GM21529 (cell line): Measurements from ENCODE around the gene PREX1.

Experiments
- ATAC-seq: cut with Tn5 transposase; IDR thresholded peaks from one replicate; pipeline ENCODE4 v1.9.1; 2021; ENCODE audit not compliant: unreplicated experiment

Gene PREX1

GRCh38 chr20:48644286-48644828, 183.4 kb downstream of the PREX1 start:
- ATAC-seq = no peak

- ATAC-seq = no peak
Measured at GRCh38 chr20:48642105-48642880, 185.5 kb downstream of the PREX1 start.

- no peak for ATAC-seq
Measured at GRCh38 chr20:48640871-48641270, 186.9 kb downstream of the PREX1 start.

DNA sequence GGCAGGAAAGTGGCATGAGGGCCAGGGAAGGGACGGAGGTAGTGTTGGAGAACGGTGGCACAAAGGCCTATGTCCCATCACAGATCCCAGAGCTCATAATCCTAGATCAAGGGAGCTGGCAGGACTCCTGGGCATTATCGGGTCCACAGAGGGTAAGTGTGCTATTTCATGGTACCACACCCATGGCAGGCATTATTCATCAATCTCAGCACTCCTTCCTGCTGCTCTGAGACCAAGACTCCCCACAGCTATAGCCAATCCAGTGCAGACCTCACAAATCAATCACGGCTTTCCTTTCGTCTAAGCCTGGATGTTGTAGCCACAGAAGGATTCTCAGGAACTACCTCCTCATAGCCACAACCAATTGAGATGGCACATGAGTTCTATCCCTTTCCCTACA, 187.9 kb downstream of the PREX1 start:
- no peak for ATAC-seq

GRCh38 chr20:48638546-48638945, 189.3 kb downstream of the PREX1 start:
- no peak for ATAC-seq

DNA sequence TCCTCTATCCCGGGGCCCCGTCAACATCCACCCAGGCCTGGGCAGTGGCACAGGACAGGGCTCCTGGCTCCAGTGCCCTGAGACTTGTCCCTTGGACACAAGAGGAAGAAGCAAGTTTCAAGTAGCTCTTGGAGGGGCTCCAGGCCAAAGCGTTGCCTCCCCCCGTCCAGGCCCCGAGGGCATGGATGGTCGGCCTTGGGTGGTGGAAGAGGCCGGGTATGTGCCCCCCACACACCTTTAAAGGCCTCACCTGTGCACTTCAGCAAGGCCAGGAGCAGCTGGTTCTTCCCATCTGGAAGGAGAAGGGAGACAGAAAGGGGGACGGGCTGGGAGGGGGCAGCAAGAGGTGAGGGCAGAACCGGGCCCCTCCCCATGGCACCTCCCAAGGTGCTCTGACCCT, 190.3 kb downstream of the PREX1 start:
- no peak for ATAC-seq

- ATAC-seq = no peak
Measured at GRCh38 chr20:48636301-48636700, 191.5 kb downstream of the PREX1 start.

- no peak for ATAC-seq
Measured at GRCh38 chr20:48635791-48636267, 192.0 kb downstream of the PREX1 start.

DNA sequence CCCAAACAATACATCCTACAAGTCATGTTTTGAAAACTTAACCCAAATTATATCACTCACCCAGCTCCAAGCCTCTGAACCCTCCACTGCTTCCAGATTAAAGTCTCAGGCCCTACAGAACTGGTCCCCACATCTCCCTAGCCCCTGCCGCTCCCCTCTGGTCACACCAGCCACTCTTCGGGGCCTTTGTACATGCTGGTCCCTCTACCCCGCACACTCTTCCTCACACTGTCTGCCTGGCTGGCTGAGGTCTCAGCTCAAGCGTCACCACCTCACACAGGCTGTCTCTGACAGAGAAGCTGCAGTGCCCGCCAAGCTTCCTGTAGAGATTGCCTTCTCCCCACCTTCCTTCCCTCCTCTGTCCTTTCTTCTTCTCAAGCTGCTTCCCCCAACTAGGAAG, 192.4 kb downstream of the PREX1 start:
- ATAC-seq = no peak

DNA sequence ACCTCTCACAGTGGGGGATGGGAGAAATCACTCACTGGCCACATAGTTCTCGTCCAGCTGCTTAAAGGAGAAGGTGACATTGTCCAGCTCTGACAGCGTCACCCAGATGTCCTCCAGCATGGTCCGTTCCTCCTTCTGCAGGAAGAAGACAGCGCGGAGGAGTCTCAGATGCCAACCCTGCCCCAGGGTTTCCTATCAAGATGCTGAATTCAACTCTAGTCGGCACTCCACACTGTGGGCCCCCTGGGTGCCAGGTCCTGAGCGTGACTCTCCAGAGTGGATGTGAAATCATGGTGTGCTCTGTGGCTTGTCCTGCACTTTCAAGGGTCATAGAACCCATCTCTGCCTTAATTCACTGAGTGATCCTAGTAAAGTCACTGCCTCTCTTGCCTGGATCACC, 193.2 kb downstream of the PREX1 start:
- no peak for ATAC-seq

- no peak for ATAC-seq
Measured at GRCh38 chr20:48633620-48634257, 194.1 kb downstream of the PREX1 start.

GRCh38 chr20:48632825-48633619, 194.8 kb downstream of the PREX1 start:
- no peak for ATAC-seq

- ATAC-seq = no peak
Measured at GRCh38 chr20:48632017-48632824, 195.6 kb downstream of the PREX1 start.

GRCh38 chr20:48631114-48632016, 196.4 kb downstream of the PREX1 start:
- no peak for ATAC-seq

GRCh38 chr20:48630342-48631075, 197.3 kb downstream of the PREX1 start:
- ATAC-seq = no peak

DNA sequence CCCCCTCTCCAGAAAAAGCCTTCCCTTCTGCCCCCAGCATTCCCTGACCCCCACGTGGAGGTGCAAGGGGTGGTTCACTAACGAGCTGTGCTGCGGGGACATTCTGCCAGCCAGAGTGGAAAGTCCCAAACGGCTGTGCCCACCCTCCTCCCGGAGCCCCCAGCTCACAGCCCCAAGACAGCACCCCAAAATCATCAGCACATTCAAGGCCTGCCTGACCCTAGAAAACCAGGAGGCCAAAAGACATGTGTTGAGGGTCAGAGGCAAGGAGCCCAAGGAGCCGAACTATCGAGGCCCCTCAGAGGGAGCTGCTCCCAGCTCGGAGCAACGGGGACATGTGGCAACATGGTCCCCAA, 197.9 kb downstream of the PREX1 start:
- ATAC-seq = no peak

GRCh38 chr20:48629069-48629959, 198.5 kb downstream of the PREX1 start:
- no peak for ATAC-seq

DNA sequence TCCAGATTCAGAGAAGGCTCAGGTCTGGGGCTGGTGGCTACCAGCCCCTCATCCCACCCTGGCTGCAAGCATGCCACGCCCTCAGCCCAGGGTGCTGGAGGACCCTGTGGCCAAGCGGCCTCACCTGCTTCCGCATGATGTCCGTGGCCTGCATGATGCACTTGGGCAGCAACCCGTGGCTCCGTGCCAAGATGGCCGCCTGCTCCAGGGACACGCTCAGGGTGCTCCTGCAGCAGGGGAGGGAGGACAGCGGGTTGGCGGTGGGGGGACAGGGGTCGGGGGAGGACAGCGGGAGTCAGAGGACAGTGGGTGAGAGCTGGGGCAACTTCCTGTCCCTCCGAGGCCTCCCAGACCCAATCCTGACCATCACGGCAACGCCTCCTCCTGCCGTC, 200.1 kb downstream of the PREX1 start:
- no peak for ATAC-seq
